GM23248 (cell line): ENCODE results near the gene SEC22C.

Experiments
- EZH2 ChIP-seq: fragments of 200-600 bp; sonication (generic); IDR thresholded peaks from 2 replicates; pipeline ENCODE4 v1.6.1; 2018; ENCODE audit warnings: antibody characterized with exemption, mild to moderate bottlenecking; ENCODE audit not compliant: insufficient read depth, poor library complexity, severe bottlenecking
- EZH2phosphoT487 ChIP-seq: fragments of 200-600 bp; sonication (generic); IDR thresholded peaks from 2 replicates; pipeline ENCODE4 v1.6.1; 2018; ENCODE audit warnings: antibody characterized with exemption, moderate library complexity, mild to moderate bottlenecking, low read depth; ENCODE audit not compliant: insufficient read depth

DNA sequence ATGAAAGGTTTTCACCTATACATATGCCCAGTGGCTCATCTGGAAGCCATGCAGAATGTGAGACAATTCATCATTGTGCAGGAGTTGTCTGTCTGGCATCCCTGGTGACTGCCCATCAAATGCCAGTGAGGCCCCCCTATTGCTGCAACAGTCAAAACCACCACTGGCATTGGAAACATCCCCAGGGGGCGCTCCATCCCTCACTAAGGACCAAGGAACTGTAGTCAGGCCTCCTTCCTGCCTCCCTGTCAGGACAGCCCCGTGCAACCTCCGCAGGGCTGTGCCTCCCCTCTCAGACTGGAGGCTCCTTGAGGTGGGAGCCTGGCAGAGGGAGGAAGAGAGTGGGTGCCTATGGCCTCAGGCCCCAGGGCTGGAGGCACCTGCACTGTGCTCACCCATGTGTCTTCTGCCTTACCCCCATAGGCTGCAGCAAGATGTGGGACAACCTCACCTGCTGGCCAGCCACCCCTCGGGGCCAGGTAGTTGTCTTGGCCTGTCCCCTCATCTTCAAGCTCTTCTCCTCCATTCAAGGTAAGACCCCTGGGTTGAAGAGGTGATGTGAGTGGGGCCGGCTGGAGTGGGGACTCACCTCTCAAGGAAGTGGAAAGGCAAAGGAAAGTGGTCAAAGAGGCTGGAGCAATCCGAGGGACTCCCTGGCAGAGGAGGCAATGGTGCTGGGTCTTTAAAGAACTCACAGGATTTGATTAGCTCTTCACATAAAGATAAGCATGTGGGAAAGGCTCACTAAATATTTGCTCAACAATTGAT is 62.8 kb downstream of the SEC22C start:
- no peak for TF ChIP-seq EZH2phosphoT487
- TF ChIP-seq EZH2 = no peak
